ACC112 (cell line): Measurements from ENCODE around the gene PEX7.
"Not testable (repeated sequence)": the region's sequence is repeated elsewhere in the genome, so short reads cannot be mapped to it uniquely, and the experiment has no call there.

Experiments
- H2AFZ ChIP-seq: fragments of 200-600 bp; sonication (generic); one replicate; pipeline ENCODE4 v1.6.0; 2017; ENCODE audit warnings: antibody characterized with exemption, low read length; ENCODE audit not compliant: unreplicated experiment
- H3K27ac ChIP-seq: fragments of 200-600 bp; sonication (generic); 2 replicates; pipeline ENCODE4 v1.5.1; 2014; ENCODE audit warnings: low read depth, mild to moderate bottlenecking, antibody characterized with exemption, low read length, moderate library complexity
- H3K27me3 ChIP-seq: fragments of 200-600 bp; sonication (generic); 2 replicates; pipeline ENCODE4 v1.6.1; 2014; ENCODE audit warnings: mild to moderate bottlenecking, antibody characterized with exemption, low read length, moderate library complexity, mixed read lengths; ENCODE audit not compliant: insufficient read depth
- H3K36me3 ChIP-seq: fragments of 200-600 bp; sonication (generic); 2 replicates; pipeline ENCODE4 v1.6.1; 2016; ENCODE audit warnings: mild to moderate bottlenecking, antibody characterized with exemption, low read length, moderate library complexity, mixed read lengths; ENCODE audit not compliant: insufficient read depth
- H3K4me1 ChIP-seq: fragments of 200-600 bp; sonication (generic); one replicate; pipeline ENCODE4 v1.6.1; 2016; ENCODE audit warnings: low read length, mixed read lengths; ENCODE audit not compliant: insufficient read depth, unreplicated experiment, control insufficient read depth
- H3K4me3 ChIP-seq: fragments of 200-600 bp; sonication (generic); 2 replicates; pipeline ENCODE4 v1.5.1; 2014; ENCODE audit warnings: mild to moderate bottlenecking, low read depth, low read length
- H3K79me2 ChIP-seq: fragments of 200-600 bp; sonication (generic); one replicate; pipeline ENCODE4 v1.6.0; 2016; ENCODE audit warnings: low read length; ENCODE audit not compliant: control insufficient read depth, unreplicated experiment, insufficient read depth

The PEX7 gene

GRCh38 chr6:136869451-136869850 is 47.1 kb downstream of the PEX7 start:
- no peak overlapping the region for H2AFZ ChIP-seq
- H3K4me1 ChIP-seq = no peaks in the 10 kb centered on the region
- H3K4me3 ChIP-seq = no peak overlapping the region
- H3K79me2 ChIP-seq = no peaks in the 10 kb centered on the region
- H3K27ac ChIP-seq = no peak overlapping the region
- H3K27me3 ChIP-seq = no peaks in the 10 kb centered on the region
- H3K36me3 ChIP-seq = peaks cover 26% of the 10 kb centered on the region

GRCh38 chr6:136873748-136874147 is 51.4 kb downstream of the PEX7 start:
- Histone ChIP-seq H2AFZ (no peak overlapping the region), H3K4me3 (no peak overlapping the region), H3K27me3 (no peaks in the 10 kb centered on the region), H3K79me2 (no peaks in the 10 kb centered on the region), H3K27ac (no peak overlapping the region), H3K36me3 (peaks cover 29% of the 10 kb centered on the region), H3K4me1 (no peaks in the 10 kb centered on the region)

GRCh38 chr6:136876469-136876868 is 54.1 kb downstream of the PEX7 start:
- H3K4me3 ChIP-seq = not testable (repeated sequence)

GRCh38 chr6:136880748-136881460 is 58.5 kb downstream of the PEX7 start:
- no peaks in the 10 kb centered on the region for H3K36me3 ChIP-seq
- no peaks in the 10 kb centered on the region for H3K79me2 ChIP-seq
- no peaks in the 10 kb centered on the region for H3K27me3 ChIP-seq
- no peaks in the 10 kb centered on the region for H3K4me1 ChIP-seq
- H3K27ac ChIP-seq = no peak overlapping the region
- no peak overlapping the region for H3K4me3 ChIP-seq
- H2AFZ ChIP-seq = no peak overlapping the region

More at GRCh38 chr6:136876469-136876868, 54.1 kb downstream of the PEX7 start:
- H3K36me3 ChIP-seq = peaks cover 29% of the 10 kb centered on the region
- not testable (repeated sequence) for H3K79me2 ChIP-seq, H3K27me3 ChIP-seq, H2AFZ ChIP-seq, H3K27ac ChIP-seq, H3K4me1 ChIP-seq

- Histone ChIP-seq H3K27ac (no peak overlapping the region), H3K36me3 (no peaks in the 10 kb centered on the region), H3K27me3 (no peaks in the 10 kb centered on the region), H3K4me3 (no peak overlapping the region), H2AFZ (no peak overlapping the region), H3K4me1 (peaks cover 2% of the 10 kb centered on the region), H3K79me2 (no peaks in the 10 kb centered on the region)
Measured at GRCh38 chr6:136886091-136886490, 63.7 kb downstream of the PEX7 start.

GRCh38 chr6:136887953-136888352 is 65.6 kb downstream of the PEX7 start:
- Histone ChIP-seq H3K27ac (no peak overlapping the region), H3K4me1 (peaks cover 2% of the 10 kb centered on the region), H3K4me3 (no peak overlapping the region), H3K79me2 (no peaks in the 10 kb centered on the region), H3K27me3 (no peaks in the 10 kb centered on the region), H3K36me3 (no peaks in the 10 kb centered on the region), H2AFZ (no peak overlapping the region)

- Histone ChIP-seq H3K27me3 (no peaks in the 10 kb centered on the region), H3K27ac (no peak overlapping the region), H3K4me3 (no peak overlapping the region), H2AFZ (no peak overlapping the region), H3K36me3 (no peaks in the 10 kb centered on the region), H3K79me2 (no peaks in the 10 kb centered on the region), H3K4me1 (peaks cover 2% of the 10 kb centered on the region)
Measured at GRCh38 chr6:136889271-136890193, 67.1 kb downstream of the PEX7 start.

GRCh38 chr6:136890194-136890839 is 67.9 kb downstream of the PEX7 start:
- Histone ChIP-seq H2AFZ (no peak overlapping the region), H3K27ac (no peak overlapping the region), H3K4me3 (no peak overlapping the region), H3K4me1 (peaks cover 2% of the 10 kb centered on the region), H3K79me2 (no peaks in the 10 kb centered on the region), H3K27me3 (no peaks in the 10 kb centered on the region), H3K36me3 (no peaks in the 10 kb centered on the region)

- H3K36me3 ChIP-seq = no peaks in the 10 kb centered on the region
- no peak overlapping the region for H2AFZ ChIP-seq
- H3K27ac ChIP-seq = no peak overlapping the region
- H3K27me3 ChIP-seq = no peaks in the 10 kb centered on the region
- no peaks in the 10 kb centered on the region for H3K79me2 ChIP-seq
- peaks cover 2% of the 10 kb centered on the region for H3K4me1 ChIP-seq
- no peak overlapping the region for H3K4me3 ChIP-seq
Measured at GRCh38 chr6:136890986-136891385, 68.6 kb downstream of the PEX7 start.

- no peaks in the 10 kb centered on the region for H3K36me3 ChIP-seq
- H2AFZ ChIP-seq = no peak overlapping the region
- no peaks in the 10 kb centered on the region for H3K79me2 ChIP-seq
- no peaks in the 10 kb centered on the region for H3K27me3 ChIP-seq
- H3K4me1 ChIP-seq = no peaks in the 10 kb centered on the region
- H3K4me3 ChIP-seq = no peak overlapping the region
- H3K27ac ChIP-seq = no peak overlapping the region
Measured at GRCh38 chr6:136893187-136893586, 70.8 kb downstream of the PEX7 start.
